Measurements from ENCODE around the gene ETFA.

The ETFA gene

GRCh38 chr15:76223521-76223920 is 87.7 kb downstream of the ETFA start:
- no peak for DNase-seq (ENCODE audit: extremely low read depth in 1 of 2, low read depth in 1 of 2)

- DNase-seq (ENCODE audit: extremely low read depth in 1 of 2, low read depth in 1 of 2), result no peak
These were observed 89.1 kb downstream of the ETFA start for GRCh38 chr15:76222159-76222558.

- no peak for DNase-seq (ENCODE audit: extremely low read depth in 1 of 2, low read depth in 1 of 2)
These were observed 90.0 kb downstream of the ETFA start for GRCh38 chr15:76221085-76221767.

- no peak for DNase-seq (ENCODE audit: extremely low read depth in 1 of 2, low read depth in 1 of 2)
These were observed 93.4 kb downstream of the ETFA start for GRCh38 chr15:76217882-76218217.

- no peak for DNase-seq (ENCODE audit: extremely low read depth in 1 of 2, low read depth in 1 of 2)
These were observed 94.0 kb downstream of the ETFA start for GRCh38 chr15:76217029-76217881.

- DNase-seq (ENCODE audit: extremely low read depth in 1 of 2, low read depth in 1 of 2), result no peak
These were observed 95.6 kb downstream of the ETFA start for GRCh38 chr15:76215634-76216033.

- no peak for DNase-seq (ENCODE audit: extremely low read depth in 1 of 2, low read depth in 1 of 2)
These were observed 101.3 kb downstream of the ETFA start for GRCh38 chr15:76209942-76210341.

GRCh38 chr15:76209523-76209922 is 101.7 kb downstream of the ETFA start:
- DNase-seq (ENCODE audit: extremely low read depth in 1 of 2, low read depth in 1 of 2), result no peak

- no peak for DNase-seq (ENCODE audit: extremely low read depth in 1 of 2, low read depth in 1 of 2)
These were observed 102.4 kb downstream of the ETFA start for GRCh38 chr15:76208786-76209424.

GRCh38 chr15:76208084-76208785 is 103.0 kb downstream of the ETFA start:
- DNase-seq (ENCODE audit: extremely low read depth in 1 of 2, low read depth in 1 of 2), result no peak

GRCh38 chr15:76206325-76206976 is 104.8 kb downstream of the ETFA start:
- no peak for DNase-seq (ENCODE audit: extremely low read depth in 1 of 2, low read depth in 1 of 2)

GRCh38 chr15:76204916-76205460 is 106.3 kb downstream of the ETFA start:
- no peak for DNase-seq (ENCODE audit: extremely low read depth in 1 of 2, low read depth in 1 of 2)

- DNase-seq (ENCODE audit: extremely low read depth in 1 of 2, low read depth in 1 of 2), result no peak
These were observed 107.0 kb downstream of the ETFA start for GRCh38 chr15:76204109-76204845.

GRCh38 chr15:76203346-76204108 is 107.7 kb downstream of the ETFA start:
- DNase-seq (ENCODE audit: extremely low read depth in 1 of 2, low read depth in 1 of 2), result no peak

GRCh38 chr15:76201536-76202255 is 109.6 kb downstream of the ETFA start:
- no peak for DNase-seq (ENCODE audit: extremely low read depth in 1 of 2, low read depth in 1 of 2)

GRCh38 chr15:76200641-76201105 is 110.6 kb downstream of the ETFA start:
- no peak for DNase-seq (ENCODE audit: extremely low read depth in 1 of 2, low read depth in 1 of 2)

- no peak for DNase-seq (ENCODE audit: extremely low read depth in 1 of 2, low read depth in 1 of 2)
These were observed 111.2 kb downstream of the ETFA start for GRCh38 chr15:76200083-76200465.

Data from activated CD8-positive, alpha-beta memory T cell treated with anti-CD3 and anti-CD28 coated beads for 1 hour (primary cell).